ENCODE measurements around the gene LSM7. TPM values are rescaled to one million over a fixed set of nuclear protein-coding genes. Genes with fewer than 3 reads are reported as not detected.

The LSM7 gene
- polyA plus RNA-seq, 10 donors, result 51.1 to 113 (median 65.5) TPM

- no peak for DNase-seq
These were observed 22.7 kb downstream of the LSM7 start for GRCh38 chr19:2305452-2306280.

- DNase-seq, result no peak
These were observed 25.1 kb downstream of the LSM7 start for GRCh38 chr19:2303211-2303798.

- DNase-seq, result peak; percentile 32 to 83 (median 69)
These were observed 25.8 kb downstream of the LSM7 start for GRCh38 chr19:2302319-2303210.

GRCh38 chr19:2300533-2300932 lies 27.9 kb downstream of the LSM7 start:
- no peak for DNase-seq

GRCh38 chr19:2296141-2296540 lies 32.2 kb downstream of the LSM7 start:
- DNase-seq, result no peak

GRCh38 chr19:2294687-2295335 lies 33.6 kb downstream of the LSM7 start:
- DNase-seq, result peak in 1 of 3 donors; percentile 45

- peak in 1 of 3 donors; percentile 56 for DNase-seq
These were observed 37.1 kb downstream of the LSM7 start for GRCh38 chr19:2291185-2291751.

- no peak for DNase-seq
These were observed 37.8 kb downstream of the LSM7 start for GRCh38 chr19:2290441-2291184.

- peak in 1 of 3 donors; percentile 53 for DNase-seq
These were observed 38.5 kb downstream of the LSM7 start for GRCh38 chr19:2289714-2290435.

GRCh38 chr19:2288818-2289713 lies 39.3 kb downstream of the LSM7 start:
- no peak for DNase-seq

- DNase-seq, result no peak
These were observed 40.0 kb downstream of the LSM7 start for GRCh38 chr19:2288338-2288817.

GRCh38 chr19:2287585-2288337 lies 40.6 kb downstream of the LSM7 start:
- no peak for DNase-seq

GRCh38 chr19:2286402-2287140 lies 41.8 kb downstream of the LSM7 start:
- no peak for DNase-seq

GRCh38 chr19:2283835-2284507 lies 44.4 kb downstream of the LSM7 start:
- DNase-seq, result no peak

- DNase-seq, result no peak
These were observed 45.5 kb downstream of the LSM7 start for GRCh38 chr19:2282862-2283237.

- peak in 1 of 3 donors; percentile 84 for DNase-seq
These were observed 46.1 kb downstream of the LSM7 start, which contains the start of gene PEAK3 for GRCh38 chr19:2282062-2282861. TSS of gene PEAK3 (minus strand) at chr19:2282175. CDS start at chr19:2280931, 1,244 bp downstream.
